NCI-H2081 treated with DMSO at 0.1 percent for 48 hours (cell line): ENCODE results near the gene ADAM17.
"Not testable (repeated sequence)": the region's sequence is repeated elsewhere in the genome, so short reads cannot be mapped to it uniquely, and the experiment has no call there.

Experiments used
- DNase-seq: peaks from one replicate; lab custom pipeline; 2025; lab: John Stamatoyannopoulos, UW

ADAM17 gene

DNA sequence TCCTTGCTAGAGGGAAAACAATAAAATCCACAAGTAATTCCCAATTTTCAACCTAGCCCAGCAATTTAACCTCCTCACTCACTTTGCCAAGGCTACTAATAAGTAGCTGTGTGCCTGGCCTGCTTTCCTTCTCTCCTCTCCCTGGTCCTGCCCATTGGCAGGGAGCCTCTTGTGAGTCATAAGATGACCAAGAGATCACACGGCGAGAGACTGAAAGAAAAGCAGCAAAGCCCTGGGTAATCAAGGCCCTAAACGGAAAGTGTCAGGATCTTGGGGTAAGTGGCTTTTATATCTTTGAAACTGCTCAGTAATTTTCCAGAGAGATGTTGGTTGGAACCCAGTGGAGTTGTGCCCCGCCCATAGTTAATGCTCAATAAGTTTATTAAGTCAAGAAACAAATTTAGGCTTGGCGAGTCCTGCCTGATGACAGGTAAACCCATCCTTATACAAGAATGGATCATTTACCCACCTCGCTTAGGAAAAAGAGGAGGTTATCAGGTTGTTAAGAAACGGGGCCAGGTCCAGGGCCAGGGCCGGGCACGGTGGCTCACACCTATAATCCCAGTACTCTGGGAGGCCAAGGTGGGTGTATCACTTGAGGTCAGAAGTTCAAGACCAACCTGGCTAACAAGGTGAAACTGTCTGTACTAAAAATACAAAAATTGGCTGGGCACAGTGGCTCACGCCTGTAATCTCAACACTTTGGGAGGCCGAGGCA lies 10.0 kb upstream of the ADAM17 start:
- DNase-seq: no peak

DNA sequence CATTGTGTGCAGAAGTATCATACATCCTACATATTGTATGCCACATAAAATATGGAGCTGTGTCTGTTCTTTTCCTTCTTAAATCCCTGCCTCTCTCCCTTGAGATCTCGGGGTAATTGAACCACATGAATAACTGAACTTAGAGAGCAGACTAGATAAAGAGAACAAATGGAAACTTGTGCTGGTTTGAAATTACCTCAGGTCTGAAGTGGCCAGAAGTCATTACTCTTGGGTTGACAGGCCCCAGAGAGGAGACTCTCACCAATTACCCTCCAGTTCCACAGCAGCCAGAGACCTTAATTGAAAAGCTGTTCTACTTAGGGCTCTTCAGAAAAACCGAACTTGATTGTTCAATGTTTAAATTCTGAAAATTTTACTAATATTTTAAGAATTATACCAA lies 5.0 kb upstream of the ADAM17 start:
- no peak for DNase-seq

DNA sequence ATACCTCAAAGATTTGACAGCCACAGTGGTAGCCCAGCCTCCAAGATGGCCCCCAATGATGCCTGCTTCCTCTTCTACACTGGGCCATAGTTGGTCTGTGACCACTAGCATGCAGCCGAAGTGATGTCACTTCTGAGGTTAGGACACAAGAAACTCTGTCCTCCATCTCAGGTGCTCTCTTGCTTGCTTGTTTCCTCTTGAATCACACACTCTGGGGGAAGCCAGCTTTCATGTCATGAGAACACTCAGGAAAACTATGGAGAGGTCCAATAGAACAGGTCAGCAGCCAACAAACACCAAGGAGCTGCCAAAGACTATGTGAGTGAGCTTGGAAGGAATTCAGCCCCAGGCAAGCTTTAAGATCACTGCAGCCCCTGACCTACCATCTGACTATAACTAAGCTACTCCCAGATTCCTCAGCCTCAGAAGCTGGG lies 3.3 kb upstream of the ADAM17 start:
- no peak for DNase-seq

DNA sequence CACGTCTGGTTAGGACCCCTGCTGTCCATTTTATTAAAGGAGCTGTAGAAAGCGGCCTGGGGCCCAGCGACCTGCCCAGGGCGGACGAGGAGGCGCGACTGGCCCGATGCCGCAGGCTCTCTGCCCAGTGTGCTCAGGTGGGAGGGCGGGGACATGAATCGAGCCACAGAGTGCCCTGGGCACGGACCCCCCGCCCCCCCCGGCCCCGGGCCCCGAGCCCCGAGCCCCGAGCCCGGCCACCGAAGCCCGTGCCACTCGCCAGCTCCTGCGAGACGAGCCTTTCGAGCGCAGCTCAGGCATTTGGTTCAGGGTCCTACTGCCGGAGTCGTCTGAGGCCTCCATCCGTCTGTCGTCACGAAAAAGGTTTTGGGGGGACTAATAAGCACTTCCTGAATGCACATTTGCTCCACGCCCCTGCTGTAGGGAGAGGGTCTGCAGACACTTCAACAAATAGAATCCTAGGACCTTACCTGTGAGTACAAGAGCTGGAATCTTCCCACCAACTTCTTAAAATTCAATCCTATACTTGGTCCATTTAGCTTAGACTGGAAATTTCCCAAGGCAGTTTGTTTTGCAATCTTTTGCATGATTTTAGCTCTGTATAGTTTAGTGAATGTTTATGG lies 602 bp upstream of the ADAM17 start:
- no peak for DNase-seq

DNA sequence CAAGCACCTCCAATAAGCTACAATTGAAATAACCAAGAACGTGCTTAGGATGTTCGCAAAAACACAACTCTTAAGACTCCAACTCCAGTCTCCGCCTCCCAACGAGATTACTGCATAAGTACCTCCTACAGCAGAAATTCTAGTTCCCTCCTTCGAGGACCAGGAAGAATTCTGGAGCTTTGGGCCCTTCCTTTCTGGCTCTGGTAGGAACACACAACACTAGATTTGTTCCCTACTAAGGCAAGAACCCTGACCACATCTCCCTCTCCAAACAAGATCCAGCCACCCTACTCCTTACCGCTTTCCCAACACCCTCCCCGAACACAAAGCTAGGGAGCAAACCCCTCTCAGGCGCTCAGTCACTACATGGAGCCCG lies 721 bp downstream of the ADAM17 start:
- DNase-seq: no peak

DNA sequence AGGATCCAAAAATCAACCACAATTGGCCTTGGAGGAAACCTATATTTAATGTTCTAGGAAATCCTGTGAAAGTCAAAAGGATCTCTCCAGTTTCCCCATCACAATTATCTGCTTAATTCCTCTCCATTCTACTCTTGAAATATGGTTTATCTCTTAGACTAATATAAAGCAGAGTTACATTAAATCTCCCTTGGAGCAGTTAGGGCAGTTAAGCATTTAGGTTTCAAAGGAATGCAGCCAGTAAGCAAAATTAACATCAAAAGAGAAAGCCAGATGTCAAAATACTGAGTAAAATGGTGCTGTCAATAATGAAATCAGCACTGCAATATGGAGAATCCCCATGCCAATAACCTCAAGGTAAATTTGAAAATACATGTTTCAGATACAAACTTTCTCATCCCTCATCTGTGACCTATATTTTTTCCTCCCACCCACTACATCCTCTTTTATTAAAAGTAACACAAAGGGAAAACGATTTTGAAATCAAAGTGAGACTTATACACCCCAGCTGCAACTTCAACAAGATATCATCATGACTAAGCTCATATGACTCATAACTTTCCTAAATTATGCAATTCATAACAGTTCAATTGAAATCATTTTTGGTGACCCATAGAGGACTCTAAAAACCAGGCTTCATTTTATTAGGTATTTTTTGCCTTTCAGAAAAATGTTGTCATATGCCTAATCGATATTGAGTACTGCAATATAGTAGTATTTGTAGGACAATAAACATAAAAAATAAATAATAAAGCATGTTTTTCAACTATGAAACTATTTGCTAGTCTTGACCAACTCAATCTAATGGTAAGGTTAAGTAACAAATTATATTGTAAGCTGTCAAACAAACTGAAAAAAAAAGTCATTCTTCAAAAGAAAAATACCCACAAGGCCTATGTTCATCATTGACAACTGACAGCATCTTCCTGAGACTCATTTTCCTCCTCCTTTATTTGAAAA lies 3.1 kb downstream of the ADAM17 start:
- DNase-seq: no peak

DNA sequence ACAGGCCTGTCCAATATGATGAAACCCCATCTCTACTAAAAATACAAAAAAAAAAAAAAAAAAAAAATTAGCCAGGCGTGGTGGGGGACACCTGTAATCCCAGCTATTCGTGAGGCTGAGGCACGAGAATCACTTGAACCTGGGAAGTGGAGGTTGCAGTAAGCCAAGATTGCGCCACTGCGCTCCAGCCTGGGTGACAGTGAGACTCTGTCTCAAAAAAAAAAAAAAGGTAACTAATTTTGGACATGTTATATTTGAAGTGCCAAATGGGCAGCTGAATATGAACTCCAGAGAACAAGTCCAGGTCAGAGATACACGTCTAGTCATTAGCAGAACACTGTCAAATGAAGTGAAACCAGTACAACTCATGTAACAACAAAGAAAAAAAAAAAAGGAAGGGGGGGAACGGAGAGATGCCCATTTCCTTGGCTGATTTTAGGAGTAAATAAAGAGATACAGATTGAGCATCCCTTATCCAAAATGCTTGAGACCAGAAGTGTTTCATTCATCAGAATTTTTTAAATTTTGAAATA lies 4.7 kb downstream of the ADAM17 start:
- DNase-seq: not testable (repeated sequence)

DNA sequence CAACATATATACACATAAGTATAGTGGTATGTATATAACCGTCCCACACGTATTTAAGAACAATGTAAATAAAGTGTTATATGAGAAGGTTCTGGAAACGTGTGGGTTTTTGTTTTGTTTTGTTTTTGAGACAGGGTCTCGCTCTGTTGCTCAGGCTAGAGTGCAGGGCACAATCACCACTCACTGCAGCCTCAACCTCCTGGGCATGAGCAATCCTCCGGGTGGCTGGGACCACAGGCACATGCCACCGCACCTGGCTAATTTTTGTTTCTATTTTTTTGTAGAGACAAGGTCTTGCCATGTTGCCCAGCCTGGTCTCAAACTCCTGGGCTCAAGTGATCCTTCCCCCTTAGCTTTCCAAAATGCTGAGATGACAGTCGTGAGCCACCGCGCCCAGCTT lies 6.2 kb downstream of the ADAM17 start:
- no peak for DNase-seq

DNA sequence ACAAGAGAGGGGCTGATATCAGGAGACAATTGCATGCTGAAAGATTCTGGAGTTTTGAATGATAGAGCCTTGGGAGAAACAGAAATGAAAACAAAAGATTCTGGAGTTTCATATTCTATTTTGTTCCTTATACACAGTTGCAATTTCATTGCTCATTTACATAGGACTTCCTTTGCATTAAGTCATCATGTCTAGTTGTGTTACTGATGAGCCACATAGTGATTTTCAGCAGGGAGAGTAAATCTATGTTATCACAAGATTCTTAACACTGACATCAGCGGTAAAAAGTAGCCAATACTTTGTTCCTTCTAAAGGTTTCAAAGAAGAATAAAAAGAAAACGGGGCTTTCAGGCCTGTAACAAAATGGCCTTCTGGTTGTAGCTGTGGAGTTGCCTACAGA lies 7.1 kb downstream of the ADAM17 start:
- no peak for DNase-seq

DNA sequence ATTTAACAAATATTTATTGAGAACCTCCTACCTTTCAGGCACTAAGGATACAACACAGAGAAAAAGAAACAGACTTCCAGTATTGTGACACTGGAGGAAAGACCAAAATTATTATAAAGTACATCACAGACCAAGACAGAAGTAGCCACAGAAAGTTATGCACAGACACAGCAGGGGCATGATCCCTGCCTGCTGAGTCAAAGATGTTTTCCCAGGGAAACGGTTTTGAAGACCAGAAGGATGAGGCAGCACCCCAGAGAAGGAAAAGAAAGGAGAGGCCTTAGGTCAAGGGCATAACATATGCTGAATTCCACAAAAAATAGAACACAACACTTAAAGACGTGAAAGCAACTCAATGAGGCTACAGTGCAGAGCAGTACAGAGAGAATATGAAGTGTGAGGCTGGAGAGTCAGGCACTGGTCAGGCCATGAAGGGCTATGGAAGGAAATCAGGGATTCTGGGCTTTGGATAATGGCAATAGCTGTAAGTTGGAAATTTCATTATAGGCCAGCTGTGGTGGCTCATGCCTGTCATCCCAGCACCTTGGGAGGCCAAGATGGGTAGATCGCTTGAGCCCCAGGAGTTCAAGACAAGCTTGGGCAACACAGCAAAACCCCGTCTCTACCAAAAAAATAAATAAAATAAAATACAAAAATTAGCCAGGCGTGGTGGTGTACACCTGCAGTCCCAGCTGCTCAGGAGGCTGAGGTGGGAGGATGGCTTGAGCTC lies 8.2 kb downstream of the ADAM17 start:
- DNase-seq: no peak

DNA sequence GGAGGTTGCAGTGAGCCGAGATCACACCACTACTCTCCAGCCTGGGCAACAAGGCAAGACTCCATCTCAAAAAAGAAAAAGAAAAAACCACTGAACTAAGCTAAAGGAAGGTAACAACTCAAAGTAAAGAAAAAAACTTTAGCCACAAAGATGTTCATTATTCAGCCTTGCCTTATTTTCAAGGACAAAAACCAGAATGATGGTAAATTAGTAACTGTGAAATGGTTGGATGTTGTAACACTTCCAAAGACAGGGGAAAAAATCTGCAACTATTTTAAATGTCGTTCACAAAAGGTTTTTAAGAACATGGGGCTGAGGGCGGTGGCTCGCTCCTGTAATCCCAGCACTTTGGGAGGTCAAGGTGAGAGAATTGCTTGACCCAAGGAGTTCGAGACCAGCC lies 10.1 kb downstream of the ADAM17 start:
- no peak for DNase-seq

DNA sequence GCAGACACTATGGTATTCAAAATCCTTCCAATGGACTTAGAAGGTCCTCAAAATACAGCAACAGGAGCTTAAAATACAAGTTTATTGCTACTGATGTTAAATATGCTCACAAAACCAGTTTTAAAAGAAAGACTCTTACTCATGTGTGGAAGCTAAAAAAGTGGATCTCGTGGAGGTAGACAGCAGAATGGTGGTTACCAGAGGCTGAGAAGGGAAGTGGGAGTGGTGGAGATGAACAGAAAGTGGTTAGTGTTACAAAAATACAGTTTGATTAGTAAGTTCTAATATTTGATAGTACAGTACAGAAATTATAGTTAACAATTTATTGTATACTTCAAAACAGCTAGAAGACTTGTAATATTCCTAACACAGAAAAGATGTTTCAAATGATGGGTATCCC lies 12.1 kb downstream of the ADAM17 start:
- DNase-seq: no peak

DNA sequence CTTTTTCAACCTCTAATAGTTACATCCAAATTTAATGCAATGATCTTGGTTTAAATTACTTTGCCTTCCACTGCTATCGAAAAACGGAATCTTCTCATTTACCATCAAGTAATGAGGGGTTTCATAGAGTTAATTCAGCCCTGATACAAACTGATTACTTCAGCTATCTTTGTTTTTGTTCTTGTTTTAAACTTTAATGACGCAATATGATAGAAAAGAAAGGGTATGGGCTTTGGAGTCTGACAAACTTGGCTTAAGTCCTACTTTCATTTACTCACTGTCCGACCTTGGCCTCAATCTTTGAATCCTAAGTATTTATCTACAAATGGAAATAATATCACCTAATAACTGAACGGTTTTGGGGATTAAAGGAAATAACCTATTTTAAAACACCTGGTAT lies 16.1 kb downstream of the ADAM17 start:
- no peak for DNase-seq

DNA sequence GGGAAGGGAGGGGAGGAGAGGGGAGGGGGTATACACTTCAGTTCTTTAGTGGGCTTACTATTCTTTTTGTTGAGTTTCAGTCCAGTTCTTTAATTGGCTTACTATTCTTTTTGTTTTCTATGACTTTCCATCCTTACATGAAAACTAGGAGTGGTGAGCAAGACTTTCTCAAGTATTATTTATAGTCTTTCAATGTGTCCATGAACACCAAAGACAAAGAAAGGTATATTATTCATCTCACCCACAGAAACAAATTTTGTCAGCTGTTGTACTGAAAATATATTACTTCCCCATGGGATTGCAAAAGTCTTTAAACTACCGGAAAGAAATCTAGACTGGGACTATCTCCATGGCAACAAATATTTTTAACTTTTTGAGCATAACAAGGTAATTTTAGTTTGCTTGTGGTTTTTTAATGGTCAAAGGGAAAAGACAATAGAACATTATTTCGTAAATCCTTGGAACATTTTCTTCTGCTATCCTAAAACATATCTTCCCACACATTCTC lies 17.6 kb downstream of the ADAM17 start:
- DNase-seq: no peak

DNA sequence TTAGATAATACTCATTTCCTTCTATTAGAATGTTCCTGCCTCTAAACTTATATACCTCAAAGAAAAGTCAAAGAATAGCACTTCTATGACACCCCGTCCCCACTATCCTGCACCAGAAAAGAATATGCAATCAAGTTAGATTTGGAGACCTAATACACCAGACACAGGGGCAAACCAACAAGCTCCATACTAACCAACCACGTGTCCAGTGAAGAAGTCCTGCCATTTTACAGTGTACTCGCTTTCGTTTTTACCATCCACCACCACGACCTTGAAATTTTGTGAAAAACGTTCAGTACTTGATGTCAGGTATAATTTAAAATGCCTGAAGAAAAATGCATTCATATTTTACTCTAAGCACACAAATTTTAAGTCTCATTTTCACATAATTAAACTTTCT lies 19.1 kb downstream of the ADAM17 start:
- no peak for DNase-seq

DNA sequence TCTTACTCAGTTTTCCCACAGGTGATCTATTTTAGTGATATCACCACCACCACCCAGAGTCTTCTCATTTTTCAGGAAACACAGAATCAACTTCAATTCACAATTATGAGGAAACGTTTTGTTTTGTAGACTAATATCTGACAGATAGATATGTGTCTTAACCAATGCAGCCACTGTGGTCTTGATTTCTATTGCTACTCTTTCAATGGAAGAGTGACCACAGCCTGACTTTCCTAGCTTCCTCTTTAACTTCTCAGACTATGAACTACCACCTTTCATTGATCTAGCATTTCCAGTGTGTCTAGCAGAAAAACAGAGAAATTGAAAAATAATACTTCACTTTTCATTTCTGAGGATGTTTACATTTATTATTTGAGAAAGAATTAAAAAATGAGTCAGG lies 20.5 kb downstream of the ADAM17 start:
- DNase-seq: no peak

DNA sequence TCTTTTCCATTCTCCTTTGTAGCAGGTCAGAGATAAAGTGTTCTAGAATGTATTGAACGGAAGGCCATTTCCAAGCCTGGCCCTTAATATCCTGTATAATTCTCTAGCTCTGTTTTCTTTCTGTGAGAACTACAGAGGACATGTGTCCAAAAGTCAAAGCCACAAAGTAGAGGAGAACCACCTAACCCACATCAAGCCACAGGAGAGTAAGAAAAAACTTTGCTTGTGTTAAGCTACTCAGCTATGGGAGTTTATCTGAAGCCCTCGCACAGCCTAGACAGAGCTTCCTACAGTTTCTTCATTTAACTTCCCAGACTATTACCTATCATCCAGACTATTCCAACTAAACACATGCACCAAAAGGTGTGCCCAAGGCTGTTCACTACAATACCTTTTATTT lies 22.0 kb downstream of the ADAM17 start:
- DNase-seq: no peak

DNA sequence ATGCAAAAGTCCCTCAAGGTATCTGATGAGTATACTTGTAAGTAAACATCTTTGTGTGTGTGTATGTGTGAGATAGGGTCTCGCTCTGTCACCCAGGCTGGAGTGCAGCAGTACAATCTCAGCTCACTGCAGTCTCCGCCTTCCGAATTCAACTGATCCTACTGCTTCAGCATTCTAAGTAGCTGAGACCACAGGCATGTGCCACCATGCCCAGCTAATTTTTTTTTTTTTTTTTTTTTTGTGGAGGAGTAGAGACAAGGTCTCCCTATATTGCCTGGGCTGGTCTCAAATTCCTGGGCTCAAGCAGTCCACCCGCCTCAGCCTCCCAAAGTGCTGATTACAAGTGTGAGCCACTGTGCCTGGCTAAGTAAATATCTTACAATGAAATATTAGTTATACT lies 23.2 kb downstream of the ADAM17 start:
- DNase-seq: no peak

DNA sequence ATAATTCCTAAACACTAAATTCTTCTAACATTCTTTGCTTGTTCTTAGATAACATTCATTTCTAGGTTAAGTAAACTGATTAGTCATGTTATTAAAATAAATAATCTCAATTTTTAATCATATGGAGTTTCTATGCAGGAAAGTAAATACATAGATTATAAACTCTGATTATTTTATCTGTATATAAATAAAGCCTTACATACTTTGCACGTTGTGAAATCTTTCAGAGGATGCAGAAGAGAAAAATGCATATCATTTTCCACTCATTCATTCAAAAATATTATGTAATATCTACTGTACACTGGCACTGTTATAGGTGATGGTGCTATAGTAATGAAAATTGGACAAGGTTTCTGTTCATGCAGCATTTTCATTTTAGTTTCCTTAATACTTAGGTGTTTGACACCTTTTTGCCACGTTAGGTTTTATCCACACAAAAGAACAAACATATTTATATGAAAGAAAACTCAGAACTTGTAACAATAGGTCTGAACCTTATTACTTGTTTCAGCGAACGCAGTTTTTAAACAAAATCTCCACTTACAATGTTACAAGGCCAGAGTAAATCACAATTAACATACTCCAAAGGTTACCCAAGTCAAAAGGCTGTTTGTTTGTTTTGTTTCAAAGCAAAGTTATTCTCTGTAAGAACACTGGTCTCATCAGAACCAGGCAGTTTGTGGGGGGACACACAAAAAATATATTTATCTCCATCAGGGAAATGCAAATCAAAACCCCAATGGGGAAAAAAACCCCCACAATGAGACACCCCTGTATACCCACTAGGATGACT lies 27.4 kb downstream of the ADAM17 start:
- DNase-seq: no peak

DNA sequence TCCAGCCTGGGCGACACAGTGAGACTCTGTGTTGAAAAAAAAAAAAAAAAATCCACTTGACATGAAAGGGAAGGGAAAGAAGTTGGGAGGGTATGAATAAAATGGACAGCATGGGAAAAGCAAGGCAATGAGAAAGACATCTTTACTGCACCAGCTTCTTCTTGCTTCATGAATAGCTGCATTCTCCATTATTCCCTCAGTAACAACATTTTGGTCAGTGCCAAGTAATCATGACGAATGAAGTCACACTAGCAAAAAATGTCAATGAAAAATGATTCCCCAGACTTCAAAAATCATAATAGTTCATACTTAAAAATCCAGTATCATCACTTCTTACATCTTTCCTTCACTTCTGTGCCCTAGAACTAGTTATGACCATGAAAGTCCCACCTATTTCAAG lies 30.4 kb downstream of the ADAM17 start:
- no peak for DNase-seq

DNA sequence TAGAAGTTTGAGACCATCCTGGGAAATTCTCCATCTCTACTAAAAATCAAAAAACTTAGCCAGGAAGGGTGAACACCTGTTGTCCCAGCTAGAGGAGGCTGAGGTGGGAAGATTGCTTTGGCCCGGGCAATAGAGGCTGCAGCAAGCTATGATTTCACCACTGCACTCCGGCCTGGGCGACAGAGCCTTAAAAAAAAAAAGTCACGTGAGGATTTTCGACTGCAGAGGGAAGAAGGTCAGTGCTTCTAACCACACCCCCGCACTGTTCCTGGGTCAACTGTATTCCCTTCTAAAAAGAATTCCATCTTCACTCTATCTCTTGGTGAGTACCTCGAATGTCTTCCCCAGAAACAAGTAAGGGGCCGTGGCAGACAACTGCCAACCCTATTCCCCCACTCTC lies 31.3 kb downstream of the ADAM17 start:
- DNase-seq: no peak
